Activated CD8-positive, alpha-beta memory T cell treated with anti-CD3 and anti-CD28 coated beads for 24 hours (primary cell): ENCODE data around the gene FOXI1.
A peak's percentile ranks its signal among the peaks of the same experiment; 100 is the strongest.
"Not testable (repeated sequence)": the region's sequence is repeated elsewhere in the genome, so short reads cannot be mapped to it uniquely, and the experiment has no call there.

Source experiments
- DNase-seq: peaks from one replicate; pipeline ENCODE4 v3.0.0-alpha.2; 2020

FOXI1 gene

GRCh38 chr5:170132269-170132975 is 26.7 kb downstream of the FOXI1 start:
- DNase-seq, result no peak

GRCh38 chr5:170132976-170133448 is 27.3 kb downstream of the FOXI1 start:
- no peak for DNase-seq

GRCh38 chr5:170135796-170136490 is 30.2 kb downstream of the FOXI1 start:
- DNase-seq, result no peak

GRCh38 chr5:170136506-170136905 is 30.8 kb downstream of the FOXI1 start:
- no peak for DNase-seq

- no peak for DNase-seq
Observed at GRCh38 chr5:170137694-170138214, 32.1 kb downstream of the FOXI1 start.

- no peak for DNase-seq
Observed at GRCh38 chr5:170138273-170138672, 32.6 kb downstream of the FOXI1 start.

- no peak for DNase-seq
Observed at GRCh38 chr5:170139786-170140335, 34.2 kb downstream of the FOXI1 start.

GRCh38 chr5:170141196-170141595 is 35.5 kb downstream of the FOXI1 start:
- DNase-seq, result not testable (repeated sequence)

GRCh38 chr5:170141636-170142035 is 35.9 kb downstream of the FOXI1 start:
- no peak for DNase-seq

GRCh38 chr5:170142196-170142595 is 36.5 kb downstream of the FOXI1 start:
- DNase-seq, result no peak

- no peak for DNase-seq
Observed at GRCh38 chr5:170143091-170143490, 37.4 kb downstream of the FOXI1 start.

- no peak for DNase-seq
Observed at GRCh38 chr5:170143710-170144109, 38.0 kb downstream of the FOXI1 start.

- no peak for DNase-seq
Observed at GRCh38 chr5:170144286-170145023, 38.8 kb downstream of the FOXI1 start.

GRCh38 chr5:170145462-170145861 is 39.8 kb downstream of the FOXI1 start:
- no peak for DNase-seq

- no peak for DNase-seq
Observed at GRCh38 chr5:170147051-170147752, 41.5 kb downstream of the FOXI1 start.

- DNase-seq, result no peak
Observed at GRCh38 chr5:170147753-170148264, 42.1 kb downstream of the FOXI1 start.

- DNase-seq, result no peak
Observed at GRCh38 chr5:170148430-170149205, 42.9 kb downstream of the FOXI1 start.

- DNase-seq, result no peak
Observed at GRCh38 chr5:170149206-170149515, 43.5 kb downstream of the FOXI1 start.

GRCh38 chr5:170150713-170151096 is 45.0 kb downstream of the FOXI1 start:
- DNase-seq, result peak; percentile 3

- DNase-seq, result peak; percentile 33
Observed at GRCh38 chr5:170151097-170151831, 45.6 kb downstream of the FOXI1 start.

- DNase-seq, result peak; percentile 26
Observed at GRCh38 chr5:170152767-170153166, 47.1 kb downstream of the FOXI1 start.
